DOHH2 (cell line): Measurements from ENCODE around the gene SLC12A7.

Experiments used
- H3F3A ChIP-seq: fragments of 200-600 bp; sonication (generic), shearing (Covaris generic); 2 replicates; pipeline ENCODE4 v1.6.0; 2016; ENCODE audit warnings: antibody characterized with exemption, mild to moderate bottlenecking; ENCODE audit not compliant: control insufficient read depth, insufficient read depth
- H3K27ac ChIP-seq: fragments of 200-600 bp; sonication (generic); 2 replicates; pipeline ENCODE4 v1.5.1; 2014; ENCODE audit warnings: low read depth, mild to moderate bottlenecking, low read length, moderate library complexity
- H3K27me3 ChIP-seq: fragments of 200-600 bp; sonication (generic); 2 replicates; pipeline ENCODE4 v1.6.1; 2014; ENCODE audit warnings: mild to moderate bottlenecking, low read length, mixed read lengths; ENCODE audit not compliant: control insufficient read depth
- H3K36me3 ChIP-seq: fragments of 200-600 bp; sonication (generic); 2 replicates; pipeline ENCODE4 v1.6.1; 2014; ENCODE audit warnings: mild to moderate bottlenecking, low read length, moderate library complexity, mixed read lengths; ENCODE audit not compliant: control insufficient read depth
- H3K4me1 ChIP-seq: fragments of 200-600 bp; sonication (generic); 2 replicates; pipeline ENCODE4 v1.6.1; 2014; ENCODE audit warnings: mild to moderate bottlenecking, low read length, mixed read lengths; ENCODE audit not compliant: control insufficient read depth
- H3K4me2 ChIP-seq: fragments of 200-600 bp; sonication (generic); 2 replicates; pipeline ENCODE4 v1.6.0; 2014; ENCODE audit warnings: mild to moderate bottlenecking, low read length, moderate library complexity
- H3K4me3 ChIP-seq: fragments of 200-600 bp; sonication (generic); 2 replicates; pipeline ENCODE4 v1.5.1; 2014; ENCODE audit warnings: mild to moderate bottlenecking, low read length, mixed read lengths
- H3K79me2 ChIP-seq: fragments of 200-600 bp; sonication (generic); 2 replicates; pipeline ENCODE4 v1.6.1; 2014; ENCODE audit warnings: mild to moderate bottlenecking, low read length, mixed read lengths; ENCODE audit not compliant: control insufficient read depth
- H3K9me2 ChIP-seq: fragments of 200-600 bp; sonication (generic); replicated peaks from 2 replicates; pipeline ENCODE4 v1.6.1; 2014; ENCODE audit warnings: mild to moderate bottlenecking, low read length, mixed read lengths; ENCODE audit not compliant: control insufficient read depth
- H3K9me3 ChIP-seq: fragments of 200-600 bp; sonication (generic); 2 replicates; pipeline ENCODE4 v1.6.1; 2014; ENCODE audit warnings: antibody characterized with exemption, low read length, mixed read lengths; ENCODE audit not compliant: control insufficient read depth, insufficient read depth
- H4K20me1 ChIP-seq: fragments of 200-600 bp; sonication (generic); 2 replicates; pipeline ENCODE4 v1.6.0; 2014; ENCODE audit warnings: low read depth, mild to moderate bottlenecking, antibody characterized with exemption, low read length, moderate library complexity; ENCODE audit not compliant: control insufficient read depth, insufficient read depth
- CTCF ChIP-seq: fragments of 200-600 bp; sonication (generic); IDR thresholded peaks from one replicate; pipeline ENCODE4 v1.5.1; 2014; ENCODE audit warnings: antibody characterized with exemption, mild to moderate bottlenecking, low read depth, low read length; ENCODE audit not compliant: poor library complexity, severe bottlenecking
- EZH2phosphoT487 ChIP-seq: fragments of 200-600 bp; sonication (generic); IDR thresholded peaks from 2 replicates; pipeline ENCODE4 v1.6.1; 2017; ENCODE audit warnings: borderline replicate concordance, mild to moderate bottlenecking, antibody characterized with exemption, low read length, moderate library complexity, mixed read lengths

The SLC12A7 gene

GRCh38 chr5:1121044-1121443 is 9.2 kb upstream of the SLC12A7 start:
- no peaks in the 10 kb centered on the region for H3K4me1 ChIP-seq
- no peaks in the 10 kb centered on the region for H3F3A ChIP-seq
- no peak for TF ChIP-seq EZH2phosphoT487
- TF ChIP-seq CTCF = no peak

GRCh38 chr5:1120236-1120999 is 8.6 kb upstream of the SLC12A7 start:
- H3K4me2 ChIP-seq = no peak overlapping the region

More at GRCh38 chr5:1121044-1121443, 9.2 kb upstream of the SLC12A7 start:
- no peaks in the 10 kb centered on the region for H4K20me1 ChIP-seq
- H3K4me2 ChIP-seq = no peak overlapping the region
- H3K9me2 ChIP-seq = no peaks in the 10 kb centered on the region
- no peaks in the 10 kb centered on the region for H3K9me3 ChIP-seq
- H3K27ac ChIP-seq = no peak overlapping the region
- no peaks in the 10 kb centered on the region for H3K36me3 ChIP-seq
- no peaks in the 10 kb centered on the region; the same call in 1 of the 2 replicates for H3K27me3 ChIP-seq
- H3K79me2 ChIP-seq = no peaks in the 10 kb centered on the region
- H3K4me3 ChIP-seq = no peak overlapping the region

GRCh38 chr5:1119312-1119831 is 7.5 kb upstream of the SLC12A7 start:
- no peak overlapping the region for H3K4me3 ChIP-seq
- H3K4me2 ChIP-seq = no peak overlapping the region
- no peaks in the 10 kb centered on the region for H3K79me2 ChIP-seq
- no peaks in the 10 kb centered on the region for H3F3A ChIP-seq
- no peak overlapping the region for H3K27ac ChIP-seq
- no peaks in the 10 kb centered on the region; the same call in 1 of the 2 replicates for H3K27me3 ChIP-seq
- no peaks in the 10 kb centered on the region for H3K9me3 ChIP-seq
- no peaks in the 10 kb centered on the region for H3K36me3 ChIP-seq
- no peaks in the 10 kb centered on the region for H3K4me1 ChIP-seq
- TF ChIP-seq CTCF (no peak), EZH2phosphoT487 (no peak)
- H3K9me2 ChIP-seq = no peaks in the 10 kb centered on the region
- no peaks in the 10 kb centered on the region for H4K20me1 ChIP-seq

More at GRCh38 chr5:1120236-1120999, 8.6 kb upstream of the SLC12A7 start:
- H3F3A ChIP-seq = no peaks in the 10 kb centered on the region
- no peak overlapping the region for H3K4me3 ChIP-seq
- no peaks in the 10 kb centered on the region for H3K9me2 ChIP-seq
- H3K79me2 ChIP-seq = no peaks in the 10 kb centered on the region
- TF ChIP-seq CTCF (no peak), EZH2phosphoT487 (no peak)
- H3K36me3 ChIP-seq = no peaks in the 10 kb centered on the region
- no peaks in the 10 kb centered on the region for H3K9me3 ChIP-seq
- H3K4me1 ChIP-seq = no peaks in the 10 kb centered on the region
- no peaks in the 10 kb centered on the region for H4K20me1 ChIP-seq
- no peak overlapping the region for H3K27ac ChIP-seq
- H3K27me3 ChIP-seq = no peaks in the 10 kb centered on the region; the same call in 1 of the 2 replicates
